Left hindlimb (tissue), 1 donor: Measurements from ENCODE around the gene SLC13A2.
"Not testable (repeated sequence)": the region's sequence is repeated elsewhere in the genome, so short reads cannot be mapped to it uniquely, and the experiment has no call there.

ENCODE experiments used
- DNase-seq: peaks from one replicate; pipeline ENCODE4 v3.0.0-alpha.2; 2018

The SLC13A2 gene

DNA sequence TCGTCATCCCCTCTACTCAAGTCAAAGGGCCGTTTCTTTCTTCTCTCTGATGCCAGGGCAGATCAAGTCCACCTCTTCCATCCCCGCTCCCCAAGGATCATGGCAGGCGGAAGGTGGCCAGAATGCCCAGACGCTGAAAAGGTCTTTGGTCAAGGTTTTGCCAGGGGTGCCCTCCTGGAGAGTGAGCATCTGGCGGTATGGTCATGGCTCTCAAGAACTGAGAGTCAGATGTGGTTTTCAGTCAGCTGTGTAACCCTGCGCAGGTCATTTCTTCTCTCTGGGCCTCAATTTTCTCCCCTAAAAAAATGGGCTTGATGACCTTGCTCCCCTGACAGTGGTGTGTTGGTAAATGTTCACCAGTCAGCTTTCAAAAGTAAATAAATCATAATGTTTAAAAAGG lies 45.1 kb downstream of the SLC13A2 start:
- no peak for DNase-seq

- DNase-seq: no peak
Measured at GRCh38 chr17:28519236-28519635, 45.8 kb downstream of the SLC13A2 start.

DNA sequence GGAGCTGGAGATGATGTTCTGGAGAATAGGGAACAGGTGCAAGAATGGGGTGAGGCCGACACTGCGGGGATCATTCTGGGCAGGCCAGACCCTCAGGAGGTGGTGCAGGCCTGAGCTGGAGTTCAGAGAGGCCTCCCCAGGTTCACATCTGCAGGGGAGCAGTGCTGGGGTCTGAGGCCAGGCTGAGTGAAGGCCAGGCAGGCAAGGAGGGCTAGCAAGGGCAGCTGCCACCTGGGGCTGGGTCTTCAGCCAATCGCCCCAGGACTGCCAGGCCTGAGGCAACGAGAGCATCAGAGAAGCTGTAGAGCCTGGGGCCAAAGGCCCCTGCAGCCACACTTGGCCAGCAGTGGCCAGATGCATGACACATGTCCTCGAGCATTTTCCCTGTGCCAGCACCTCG lies 47.2 kb downstream of the SLC13A2 start:
- no peak for DNase-seq

GRCh38 chr17:28521311-28522085 lies 48.1 kb downstream of the SLC13A2 start:
- no peak for DNase-seq

GRCh38 chr17:28522281-28522680 lies 48.8 kb downstream of the SLC13A2 start:
- DNase-seq: not testable (repeated sequence)

GRCh38 chr17:28523186-28523585 lies 49.7 kb downstream of the SLC13A2 start:
- no peak for DNase-seq

DNA sequence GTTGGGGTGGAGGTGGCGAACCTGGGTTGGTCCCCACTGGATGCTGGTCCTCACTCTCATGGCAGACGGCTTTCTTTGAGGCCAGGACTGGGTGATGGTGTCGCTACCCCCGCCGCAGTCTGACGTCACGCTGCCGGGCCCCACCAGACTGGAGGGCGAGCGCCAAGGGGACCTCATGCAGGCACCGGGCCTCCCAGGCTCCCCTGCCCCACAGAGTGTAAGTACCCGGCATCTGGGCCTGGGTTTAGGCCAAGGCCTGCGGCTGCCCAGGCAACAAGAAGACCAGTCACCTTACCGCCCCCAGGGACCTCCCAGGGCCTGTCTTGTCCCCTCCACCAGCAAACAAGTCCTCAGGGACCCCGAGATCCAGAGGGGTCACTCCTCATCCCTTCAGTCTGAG lies 50.4 kb downstream of the SLC13A2 start:
- DNase-seq: no peak

- no peak for DNase-seq
Measured at GRCh38 chr17:28524476-28525424, 51.3 kb downstream of the SLC13A2 start.

DNA sequence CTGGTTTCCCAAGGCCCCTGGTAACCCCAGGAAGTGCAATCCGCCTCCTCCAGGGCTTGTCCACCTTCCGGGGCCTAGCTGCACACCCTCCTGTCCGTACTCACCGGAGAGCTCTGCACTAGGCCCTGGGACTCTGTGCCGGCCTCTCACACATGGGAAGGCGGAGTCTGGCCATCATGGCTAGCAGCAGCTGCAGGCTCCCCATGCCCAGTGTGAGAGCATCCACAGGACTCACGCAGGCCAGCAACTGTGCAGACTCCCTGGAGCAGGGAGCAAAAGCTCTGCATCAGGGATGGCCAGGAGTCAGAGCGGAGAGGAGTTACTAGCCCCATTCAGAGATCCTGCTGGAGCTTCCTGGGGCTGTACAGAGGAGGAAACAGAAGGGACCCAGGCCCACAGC lies 52.9 kb downstream of the SLC13A2 start:
- no peak for DNase-seq

GRCh38 chr17:28527181-28527681 lies 53.8 kb downstream of the SLC13A2 start:
- DNase-seq: no peak

DNA sequence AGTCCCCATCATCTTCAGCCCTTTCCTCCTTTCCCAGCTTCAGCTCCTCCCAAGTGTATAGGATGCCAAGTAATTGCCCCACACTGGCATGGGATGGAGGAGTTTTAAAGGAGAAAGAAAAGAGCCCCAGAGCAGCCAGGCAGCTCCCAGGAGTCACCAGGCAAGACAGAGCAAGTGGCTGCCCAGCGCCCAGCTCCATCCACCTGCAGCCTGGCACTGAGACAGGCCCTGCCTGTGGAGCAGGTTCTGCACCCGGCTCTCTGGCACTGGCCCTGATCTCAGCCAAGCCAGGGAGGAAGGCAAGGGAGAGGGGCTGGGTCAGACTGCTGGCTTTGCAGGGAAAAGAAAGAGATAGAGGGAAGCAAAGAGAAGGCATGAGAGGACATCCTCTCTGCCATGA lies 54.4 kb downstream of the SLC13A2 start:
- DNase-seq: no peak

GRCh38 chr17:28528327-28529012 lies 55.0 kb downstream of the SLC13A2 start:
- no peak for DNase-seq

- DNase-seq: no peak
Measured at GRCh38 chr17:28529013-28529400, 55.6 kb downstream of the SLC13A2 start.

DNA sequence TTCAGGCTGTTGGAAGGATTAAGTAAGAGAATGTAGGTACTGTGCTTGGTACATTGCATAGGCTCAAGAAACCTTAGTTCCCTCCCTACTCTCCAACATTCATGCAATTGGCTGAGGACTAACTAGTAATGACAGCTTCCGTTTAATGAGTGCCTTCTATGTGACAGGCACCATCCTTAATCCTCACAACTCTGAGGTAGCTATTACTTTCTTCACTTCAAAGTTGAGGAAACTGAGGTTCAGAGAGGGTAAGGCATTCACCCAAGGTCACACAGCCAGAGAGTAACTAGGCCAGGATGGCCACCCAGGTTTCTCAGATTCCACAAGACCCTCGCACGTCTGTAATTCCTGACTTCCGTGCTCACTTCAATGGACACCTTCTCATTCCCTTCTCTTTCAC lies 56.8 kb downstream of the SLC13A2 start:
- DNase-seq: no peak

- no peak for DNase-seq
Measured at GRCh38 chr17:28530926-28531325, 57.5 kb downstream of the SLC13A2 start.

GRCh38 chr17:28532050-28532960 lies 58.9 kb downstream of the SLC13A2 start:
- no peak for DNase-seq

DNA sequence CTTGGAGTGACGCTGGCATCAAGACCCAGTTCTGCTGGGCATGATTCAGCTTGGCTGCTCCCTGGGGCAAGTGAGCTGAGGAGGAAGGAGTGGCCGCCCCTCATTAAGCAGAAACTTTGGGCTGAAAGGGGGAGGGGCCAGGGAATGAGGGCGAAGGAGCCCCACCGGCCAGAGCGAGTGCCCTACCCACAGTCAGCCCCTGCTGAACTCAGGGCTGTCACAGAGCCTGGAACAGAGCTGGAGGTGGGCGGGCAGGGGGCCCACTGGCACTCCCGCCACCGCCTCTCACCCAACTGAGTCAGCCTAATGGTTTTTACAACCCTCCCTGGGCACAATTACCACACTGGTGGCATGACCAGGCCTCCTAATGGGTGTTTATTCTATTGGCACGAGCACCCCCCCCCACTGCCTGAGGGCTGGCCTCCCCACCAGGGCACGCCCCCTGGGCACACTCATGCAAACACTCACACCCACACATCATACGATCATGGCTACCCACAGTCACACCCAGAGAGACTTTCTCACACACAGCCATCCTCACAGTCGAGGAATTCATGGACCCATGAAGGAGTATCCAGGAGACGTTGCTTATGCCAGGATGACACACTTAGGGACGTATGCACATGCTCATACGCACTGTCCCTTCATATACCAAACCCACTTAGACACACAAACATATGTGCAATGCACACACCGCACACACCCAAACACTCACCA lies 59.8 kb downstream of the SLC13A2 start:
- DNase-seq: no peak

GRCh38 chr17:28534740-28535375 lies 61.4 kb downstream of the SLC13A2 start:
- DNase-seq: no peak

- DNase-seq: no peak
Measured at GRCh38 chr17:28536532-28537218, 63.2 kb downstream of the SLC13A2 start.

DNA sequence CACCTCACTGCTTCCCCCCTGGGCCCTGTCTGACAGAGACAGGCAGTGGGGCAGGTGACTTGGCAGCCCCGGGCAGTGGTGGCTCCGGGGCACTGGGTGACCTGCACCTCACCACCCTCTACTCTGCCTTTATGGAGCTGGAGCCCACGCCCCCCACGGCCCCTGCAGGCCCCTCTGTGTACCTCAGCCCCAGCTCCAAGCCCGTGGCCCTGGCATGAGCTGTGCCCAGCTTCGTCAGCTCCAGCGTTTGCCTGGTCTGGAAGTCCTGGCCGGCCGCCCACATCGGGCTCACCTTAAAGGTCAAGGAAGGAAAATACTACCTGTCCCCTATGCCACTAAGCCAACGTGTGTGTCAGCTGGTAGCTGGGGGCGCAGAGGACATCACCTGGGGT lies 63.8 kb downstream of the SLC13A2 start:
- no peak for DNase-seq
